K562 (cell line): ENCODE data around the gene CLCN5.

ENCODE experiments used
- KLF13 ChIP-seq: fragments of 450-650 bp; IDR thresholded peaks from 2 replicates; pipeline ENCODE4 v1.6.1; 2016; ENCODE audit warnings: missing genetic modification characterization, low read depth, mild to moderate bottlenecking, missing compliant biosample characterization, moderate library complexity, borderline replicate concordance
- POLR2A ChIP-seq: fragments of 450-650 bp; conservative IDR thresholded peaks from 2 replicates; pipeline ENCODE4 v1.6.1; 2016
- SMAD2 ChIP-seq: fragments of 150-350 bp; IDR thresholded peaks from 2 replicates; pipeline ENCODE4 v1.6.1; 2014; ENCODE audit warnings: low read depth, mild to moderate bottlenecking, low read length
- ZNF311 ChIP-seq: fragments of 250-450 bp; sonication (Bioruptor Pico); IDR thresholded peaks from 2 replicates; pipeline ENCODE4 v1.4.0; 2020; ENCODE audit warnings: mild to moderate bottlenecking, moderate library complexity

DNA sequence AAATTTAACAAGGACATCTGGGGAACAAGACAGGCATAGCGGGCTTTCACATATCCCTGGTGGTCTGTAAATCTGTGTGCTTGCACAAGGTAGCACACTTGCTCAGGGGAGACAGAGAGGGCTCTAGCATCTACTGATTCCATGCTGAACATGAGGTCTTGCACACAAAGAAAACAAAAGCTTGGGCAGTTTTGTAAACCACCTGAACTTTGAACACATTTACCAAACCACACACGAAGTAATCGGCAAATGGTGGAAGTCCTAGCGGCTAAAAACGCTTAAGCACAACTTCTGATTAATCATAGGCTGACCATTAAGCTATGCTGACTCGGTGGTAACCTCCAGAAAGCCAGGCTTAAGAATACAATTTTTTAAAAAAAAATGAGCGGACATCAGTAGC, 225.6 kb downstream of the CLCN5 start:
- TF ChIP-seq ZNF311 (CRISPR knock-in tag) (no peak), SMAD2 (no peak), KLF13 (tag) (no peak), POLR2A (no peak)
